ENCODE measurements around the gene CLDN1. TPM values are rescaled to one million over a fixed set of nuclear protein-coding genes. Genes with fewer than 3 reads are reported as not detected.

Gene CLDN1
- total RNA-seq, 1 donor from 2014 or later = 0.10 TPM

Other genes starting within 250 kb of the CLDN1 start
- gene P3H2, start 201.5 kb downstream of the CLDN1 start, total RNA-seq = 3.3 TPM
- not detected for gene CLDN16, start 65.7 kb upstream of the CLDN1 start, total RNA-seq
- gene TMEM207, start 127.5 kb upstream of the CLDN1 start, total RNA-seq = not detected
- 21.5 TPM for gene IL1RAP, start 191.6 kb upstream of the CLDN1 start, total RNA-seq

Measured in mesenteric fat pad (tissue), 1 donor.